ENCODE measurements around the gene SNX5. TPM values are rescaled to one million over a fixed set of nuclear protein-coding genes. Genes with fewer than 3 reads are reported as not detected.

Gene SNX5
- polyA plus RNA-seq, 4 donors: 67.8 to 295 (median 79.1) TPM

DNA sequence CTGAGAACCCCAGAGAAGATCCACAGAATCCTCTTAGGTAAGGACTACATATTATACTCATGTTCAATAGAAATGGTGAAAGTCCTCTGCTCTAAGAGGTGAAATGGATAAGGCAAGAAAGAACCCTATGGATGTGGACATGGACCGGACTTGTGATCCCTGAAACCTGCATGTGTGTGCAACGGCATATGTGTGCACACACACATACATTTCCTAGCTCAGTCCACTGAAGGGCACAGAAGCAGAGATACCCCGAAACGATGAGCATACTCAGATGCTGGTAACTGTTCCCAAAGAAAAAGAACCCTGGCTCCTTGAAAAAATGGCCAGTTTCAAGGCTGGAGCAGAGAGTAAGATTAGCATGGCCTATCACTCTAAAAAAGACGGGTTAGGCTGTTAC is 22.6 kb downstream of the SNX5 start:
- Histone ChIP-seq H3K27ac (ENCODE audit: low read depth in 1 of 3, low read length in 2 of 3) (no peak overlapping the region), H3K27me3 (ENCODE audit: control insufficient read depth in 3 of 3, insufficient read depth in 3 of 3, low read length in 3 of 3) (no peaks in the 10 kb centered on the region), H3K4me3 (ENCODE audit: low read depth in 1 of 3, low read length in 3 of 3) (no peak overlapping the region), H3K4me1 (ENCODE audit: control insufficient read depth in 3 of 3, insufficient read depth in 2 of 3, low read depth in 1 of 3, low read length in 2 of 3) (no peaks in the 10 kb centered on the region), H3K9me3 (ENCODE audit: control insufficient read depth in 2 of 2, insufficient read depth in 1 of 2, low read depth in 1 of 2, low read length in 1 of 2) (no peaks in the 10 kb centered on the region), H3K36me3 (ENCODE audit: control insufficient read depth in 3 of 3, insufficient read depth in 2 of 3, low read depth in 1 of 3, low read length in 3 of 3) (peaks cover 37 to 46% (median 37%) of the 10 kb centered on the region in 3 donors)
- no peak for FAIRE-seq
- no peak for DNase-seq
- WGBS, 3 donors: 92 to 96% (median 95%) methylated on average over 5 of the region's 5 CpGs

DNA sequence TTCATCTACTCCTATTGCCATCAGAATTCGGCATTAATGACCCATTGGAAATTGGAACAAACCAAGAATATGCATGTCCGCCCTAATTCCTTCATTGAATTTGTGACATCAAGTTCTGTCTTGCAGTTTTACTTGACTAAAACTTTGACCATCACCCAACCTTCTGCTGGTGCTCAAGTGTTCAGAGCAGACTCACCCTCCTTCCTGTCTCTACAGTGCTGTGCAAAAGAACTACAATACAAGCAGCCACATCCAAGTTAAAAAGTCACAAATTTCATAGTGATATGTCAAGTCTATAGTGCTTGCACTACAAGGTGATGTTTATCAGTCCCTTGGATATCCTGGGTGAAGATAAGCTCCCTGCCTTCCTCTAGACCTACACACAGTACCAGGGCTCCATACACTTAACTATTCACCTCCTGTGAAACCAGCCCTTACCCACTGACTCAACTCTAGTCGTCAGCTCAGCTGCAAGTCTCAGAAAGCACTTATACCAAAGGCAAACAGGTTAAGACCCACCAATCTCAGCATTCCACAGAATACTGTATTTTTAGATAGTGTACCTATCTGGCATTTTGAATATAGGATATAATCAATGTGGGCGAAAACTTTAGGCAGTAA is 23.6 kb downstream of the SNX5 start:
- Histone ChIP-seq H3K36me3 (ENCODE audit: control insufficient read depth in 3 of 3, insufficient read depth in 2 of 3, low read depth in 1 of 3, low read length in 3 of 3) (peaks cover 32 to 44% (median 37%) of the 10 kb centered on the region in 3 donors), H3K27me3 (ENCODE audit: control insufficient read depth in 3 of 3, insufficient read depth in 3 of 3, low read length in 3 of 3) (no peaks in the 10 kb centered on the region), H3K27ac (ENCODE audit: low read depth in 1 of 3, low read length in 2 of 3) (no peak overlapping the region), H3K9me3 (ENCODE audit: control insufficient read depth in 2 of 2, insufficient read depth in 1 of 2, low read depth in 1 of 2, low read length in 1 of 2) (no peaks in the 10 kb centered on the region), H3K4me3 (ENCODE audit: low read depth in 1 of 3, low read length in 3 of 3) (no peak overlapping the region), H3K4me1 (ENCODE audit: control insufficient read depth in 3 of 3, insufficient read depth in 2 of 3, low read depth in 1 of 3, low read length in 2 of 3) (no peaks in the 10 kb centered on the region)
- DNase-seq (no peak), FAIRE-seq (no peak)
- 87 to 98% (median 91%) methylated on average over 4 of the region's 4 CpGs for WGBS, 3 donors

DNA sequence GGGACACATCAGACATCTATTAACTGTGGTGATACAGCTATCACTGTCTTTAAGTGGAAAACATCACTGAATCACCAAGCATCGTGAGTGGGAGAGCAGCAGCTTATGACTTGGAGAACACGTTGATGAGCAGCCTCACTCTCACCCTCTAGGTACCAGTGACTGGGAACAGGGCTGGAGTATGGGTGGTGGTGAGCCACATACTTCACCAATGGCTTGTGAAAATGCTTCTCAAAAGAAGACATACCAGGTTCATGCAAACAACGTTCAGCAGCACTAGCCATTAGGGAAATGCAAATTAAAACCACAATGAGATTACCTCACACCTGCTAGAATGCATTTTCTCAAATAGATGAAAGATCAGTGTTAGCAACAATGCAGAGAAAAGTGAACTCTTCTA is 25.3 kb downstream of the SNX5 start:
- no peaks in the 10 kb centered on the region for H3K9me3 ChIP-seq (ENCODE audit: control insufficient read depth in 2 of 2, insufficient read depth in 1 of 2, low read depth in 1 of 2, low read length in 1 of 2)
- FAIRE-seq (no peak), DNase-seq (no peak)
- WGBS, 3 donors: 45 to 61% (median 51%) methylated on average over 3 of the region's 3 CpGs
- H3K4me3 ChIP-seq (ENCODE audit: low read depth in 1 of 3, low read length in 3 of 3): no peak overlapping the region
- peaks cover 19 to 40% (median 30%) of the 10 kb centered on the region in 3 donors for H3K36me3 ChIP-seq (ENCODE audit: control insufficient read depth in 3 of 3, insufficient read depth in 2 of 3, low read depth in 1 of 3, low read length in 3 of 3)
- no peak overlapping the region for H3K27ac ChIP-seq (ENCODE audit: low read depth in 1 of 3, low read length in 2 of 3)
- peaks cover 0 to 5% (median 3%) of the 10 kb centered on the region in 3 donors for H3K4me1 ChIP-seq (ENCODE audit: control insufficient read depth in 3 of 3, insufficient read depth in 2 of 3, low read depth in 1 of 3, low read length in 2 of 3)
- H3K27me3 ChIP-seq (ENCODE audit: control insufficient read depth in 3 of 3, insufficient read depth in 3 of 3, low read length in 3 of 3): no peaks in the 10 kb centered on the region

DNA sequence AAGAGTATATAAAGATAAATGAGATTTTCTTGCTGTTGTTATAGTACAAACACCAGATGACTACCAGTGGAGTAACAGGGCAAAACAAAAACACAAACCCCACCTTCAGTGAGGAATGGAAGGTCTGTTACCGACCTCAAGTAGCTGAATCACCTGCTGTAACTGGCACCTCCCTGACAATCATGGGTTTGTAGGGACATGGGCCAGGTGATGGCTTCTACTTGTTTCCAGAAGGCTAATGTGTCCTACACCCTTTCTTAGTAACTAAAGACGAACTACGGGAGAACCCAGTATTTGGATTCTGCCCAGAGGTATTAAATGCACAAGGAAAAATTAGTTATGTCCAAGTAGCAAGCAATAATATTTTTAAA is 26.8 kb downstream of the SNX5 start:
- Histone ChIP-seq H3K27me3 (ENCODE audit: control insufficient read depth in 3 of 3, insufficient read depth in 3 of 3, low read length in 3 of 3) (no peaks in the 10 kb centered on the region), H3K27ac (ENCODE audit: low read depth in 1 of 3, low read length in 2 of 3) (no peak overlapping the region), H3K9me3 (ENCODE audit: control insufficient read depth in 2 of 2, insufficient read depth in 1 of 2, low read depth in 1 of 2, low read length in 1 of 2) (no peaks in the 10 kb centered on the region), H3K4me1 (ENCODE audit: control insufficient read depth in 3 of 3, insufficient read depth in 2 of 3, low read depth in 1 of 3, low read length in 2 of 3) (peaks cover 0 to 13% (median 3%) of the 10 kb centered on the region in 3 donors), H3K36me3 (ENCODE audit: control insufficient read depth in 3 of 3, insufficient read depth in 2 of 3, low read depth in 1 of 3, low read length in 3 of 3) (peaks cover 15 to 36% (median 21%) of the 10 kb centered on the region in 3 donors), H3K4me3 (ENCODE audit: low read depth in 1 of 3, low read length in 3 of 3) (no peak overlapping the region)
- FAIRE-seq: no peak
- 66 to 82% (median 72%) methylated on average over 3 of the region's 3 CpGs for WGBS, 3 donors
- no peak for DNase-seq

DNA sequence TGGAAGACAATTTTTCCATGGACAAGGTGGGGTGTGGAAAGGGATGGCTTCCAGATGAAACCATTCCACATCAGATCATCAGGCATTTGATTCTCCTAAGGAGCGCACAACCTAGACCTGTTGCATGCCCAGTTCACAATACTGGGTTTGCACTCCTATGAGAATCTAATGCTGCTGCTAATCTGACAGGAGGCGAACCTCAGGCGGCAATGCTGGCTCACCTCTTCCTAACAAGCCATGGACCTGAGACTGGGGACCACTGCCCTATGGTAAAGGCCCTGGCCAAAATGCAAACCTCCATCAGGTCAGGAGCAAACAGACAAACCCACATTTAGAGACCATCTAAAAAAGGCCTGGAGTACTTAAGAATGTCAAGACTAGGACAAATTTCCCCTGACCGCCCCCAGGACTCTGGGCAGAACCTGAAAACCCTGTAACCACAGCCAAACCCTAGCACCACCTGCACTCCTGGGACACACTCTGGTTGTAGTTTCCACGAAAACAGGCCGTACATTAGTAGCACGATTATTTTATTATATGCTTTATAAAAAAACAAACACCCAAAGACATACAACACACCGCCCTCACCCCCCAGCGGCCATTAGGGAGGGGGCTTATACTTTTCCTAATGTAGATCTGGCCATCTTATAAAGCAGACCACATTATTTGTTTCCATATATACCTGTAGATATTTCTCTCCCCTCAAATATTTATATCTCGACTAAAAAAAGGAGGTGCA is 27.3 kb downstream of the SNX5 start:
- no peaks in the 10 kb centered on the region for H3K27me3 ChIP-seq (ENCODE audit: control insufficient read depth in 3 of 3, insufficient read depth in 3 of 3, low read length in 3 of 3)
- no peak overlapping the region for H3K27ac ChIP-seq (ENCODE audit: low read depth in 1 of 3, low read length in 2 of 3)
- H3K9me3 ChIP-seq (ENCODE audit: control insufficient read depth in 2 of 2, insufficient read depth in 1 of 2, low read depth in 1 of 2, low read length in 1 of 2): no peaks in the 10 kb centered on the region
- peaks cover 0 to 19% (median 3%) of the 10 kb centered on the region in 3 donors for H3K4me1 ChIP-seq (ENCODE audit: control insufficient read depth in 3 of 3, insufficient read depth in 2 of 3, low read depth in 1 of 3, low read length in 2 of 3)
- peaks cover 15 to 36% (median 18%) of the 10 kb centered on the region in 3 donors for H3K36me3 ChIP-seq (ENCODE audit: control insufficient read depth in 3 of 3, insufficient read depth in 2 of 3, low read depth in 1 of 3, low read length in 3 of 3)
- no peak for FAIRE-seq
- no peak overlapping the region for H3K4me3 ChIP-seq (ENCODE audit: low read depth in 1 of 3, low read length in 3 of 3)
- WGBS, 3 donors: 87 to 90% (median 88%) methylated on average over 10 of the region's 10 CpGs
- no peak for DNase-seq

DNA sequence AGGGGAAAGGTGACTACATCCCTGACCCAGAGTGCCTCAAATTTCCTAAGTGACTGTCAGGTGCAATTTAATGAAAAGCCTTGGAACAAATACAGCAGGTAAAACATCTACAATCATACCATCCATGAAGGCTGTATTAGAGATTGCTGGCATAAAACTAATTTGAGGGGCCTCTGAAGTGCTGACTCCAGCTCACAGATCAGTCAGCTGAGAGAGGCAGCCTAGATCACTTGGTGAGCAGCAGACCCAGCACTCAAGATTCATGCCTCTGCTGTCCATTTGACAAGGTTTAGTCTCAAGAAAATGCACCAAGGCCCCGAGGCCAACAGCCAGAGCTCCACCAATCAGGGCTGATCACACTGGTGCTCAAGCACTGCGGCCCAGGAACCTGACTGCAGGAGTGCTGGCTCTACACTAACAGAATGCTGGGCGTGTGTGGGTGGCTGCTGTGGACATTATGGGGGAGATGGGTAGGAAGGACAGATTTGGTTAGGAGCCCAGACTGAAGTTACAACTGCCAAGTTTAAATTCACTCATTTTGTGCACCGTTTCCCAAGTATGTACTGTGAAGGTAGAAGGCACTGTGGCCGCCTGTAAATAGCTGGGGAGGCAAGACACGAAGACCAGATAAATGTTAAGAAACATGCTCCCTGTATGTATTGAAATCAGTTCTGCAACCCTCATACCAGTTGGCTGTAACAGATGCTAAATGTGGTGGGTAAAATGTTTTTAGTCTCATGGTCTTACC is 28.2 kb downstream of the SNX5 start:
- DNase-seq (no peak), FAIRE-seq (no peak)
- Histone ChIP-seq H3K4me1 (ENCODE audit: control insufficient read depth in 3 of 3, insufficient read depth in 2 of 3, low read depth in 1 of 3, low read length in 2 of 3) (peaks cover 0 to 19% (median 3%) of the 10 kb centered on the region in 3 donors), H3K27me3 (ENCODE audit: control insufficient read depth in 3 of 3, insufficient read depth in 3 of 3, low read length in 3 of 3) (no peaks in the 10 kb centered on the region), H3K4me3 (ENCODE audit: low read depth in 1 of 3, low read length in 3 of 3) (no peak overlapping the region), H3K27ac (ENCODE audit: low read depth in 1 of 3, low read length in 2 of 3) (no peak overlapping the region), H3K36me3 (ENCODE audit: control insufficient read depth in 3 of 3, insufficient read depth in 2 of 3, low read depth in 1 of 3, low read length in 3 of 3) (peaks cover 13 to 32% (median 13%) of the 10 kb centered on the region in 3 donors), H3K9me3 (ENCODE audit: control insufficient read depth in 2 of 2, insufficient read depth in 1 of 2, low read depth in 1 of 2, low read length in 1 of 2) (no peaks in the 10 kb centered on the region)
- WGBS, 3 donors: 59 to 72% (median 61%) methylated on average over 6 of the region's 6 CpGs

DNA sequence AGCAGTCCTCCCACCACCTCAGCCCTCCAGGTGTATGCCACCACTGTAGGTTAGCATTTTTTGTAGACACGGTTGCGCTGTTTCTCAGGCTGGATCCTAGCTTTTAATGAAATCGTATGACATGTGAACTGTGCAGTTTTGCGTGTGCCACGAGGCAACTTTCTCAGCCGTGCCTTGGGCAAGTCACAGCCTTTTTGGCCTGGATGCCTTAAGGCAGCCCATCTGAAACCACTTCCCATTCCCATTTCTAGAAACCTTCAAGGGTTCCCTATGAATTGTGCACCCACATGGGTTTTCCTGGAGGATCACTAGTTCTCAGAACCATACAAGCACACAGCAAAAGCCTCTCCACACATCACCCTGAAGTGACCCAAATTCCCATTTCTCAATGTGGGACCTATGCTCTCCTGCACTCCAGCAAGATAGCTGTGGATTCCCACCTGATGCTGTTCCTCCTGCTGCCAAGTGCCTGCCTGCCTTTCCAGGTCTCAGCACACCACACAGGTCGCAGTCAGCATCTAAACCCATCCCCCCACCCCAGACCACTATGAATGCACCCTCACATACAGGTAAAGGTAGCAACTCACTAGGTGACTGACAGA is 28.9 kb downstream of the SNX5 start:
- Histone ChIP-seq H3K4me3 (ENCODE audit: low read depth in 1 of 3, low read length in 3 of 3) (no peak overlapping the region), H3K4me1 (ENCODE audit: control insufficient read depth in 3 of 3, insufficient read depth in 2 of 3, low read depth in 1 of 3, low read length in 2 of 3) (peaks cover 0 to 21% (median 3%) of the 10 kb centered on the region in 3 donors), H3K36me3 (ENCODE audit: control insufficient read depth in 3 of 3, insufficient read depth in 2 of 3, low read depth in 1 of 3, low read length in 3 of 3) (peaks cover 9 to 30% (median 10%) of the 10 kb centered on the region in 3 donors), H3K9me3 (ENCODE audit: control insufficient read depth in 2 of 2, insufficient read depth in 1 of 2, low read depth in 1 of 2, low read length in 1 of 2) (no peaks in the 10 kb centered on the region), H3K27me3 (ENCODE audit: control insufficient read depth in 3 of 3, insufficient read depth in 3 of 3, low read length in 3 of 3) (no peaks in the 10 kb centered on the region), H3K27ac (ENCODE audit: low read depth in 1 of 3, low read length in 2 of 3) (no peak overlapping the region)
- WGBS, 3 donors: 58 to 72% (median 64%) methylated on average over 7 of the region's 7 CpGs
- DNase-seq: no peak
- FAIRE-seq: no peak

Measured in small intestine (tissue), 7 donors.